HG03135 (cell line): Measurements from ENCODE around the gene ABCC12.

Experiments used
- ATAC-seq: cut with Tn5 transposase; IDR thresholded peaks from one replicate; pipeline ENCODE4 v1.9.1; 2021; ENCODE audit warnings: mild to moderate bottlenecking, moderate library complexity; ENCODE audit not compliant: unreplicated experiment

The ABCC12 gene

DNA sequence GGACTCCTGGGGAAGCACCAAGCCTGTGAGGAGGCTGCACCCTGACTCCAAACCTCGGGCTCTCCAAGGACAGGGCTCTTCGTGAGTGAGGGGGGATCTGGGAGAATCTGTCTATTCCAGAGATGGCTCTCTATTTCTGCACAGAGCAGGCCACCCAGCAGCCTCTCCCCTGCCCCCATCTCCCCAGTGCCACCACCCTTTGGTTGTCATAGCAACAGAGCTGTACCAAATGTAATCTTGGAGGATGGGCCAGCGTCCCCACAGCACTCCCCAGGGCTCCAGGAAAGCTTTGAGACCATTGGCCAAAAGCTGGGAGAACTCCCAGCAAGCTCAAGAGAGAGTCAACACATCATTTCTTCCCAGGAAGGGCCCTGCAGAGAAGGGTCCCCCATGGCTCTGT is 49.3 kb downstream of the ABCC12 start:
- no peak for ATAC-seq
